Heart left ventricle (tissue), 13 donors: Measurements from ENCODE around the gene SLC4A2.

ENCODE experiments used
- CTCF ChIP-seq, 12 donors: fragments of 200-600 bp; sonication (generic) in 4 of 12; IDR thresholded peaks; one replicate each; pipeline versions ENCODE4 v1.5.0 to v1.8.0; 2018 to 2022; ENCODE audit warnings: antibody characterized with exemption in 12 of 12, mild to moderate bottlenecking in 5 of 12
- POLR2A ChIP-seq, 2 donors: fragments of 450-650 bp; IDR thresholded peaks; one replicate each; pipeline ENCODE4 v1.6.1; 2017; ENCODE audit warnings: antibody characterized with exemption in 2 of 2, mild to moderate bottlenecking in 2 of 2, moderate library complexity in 2 of 2
- donor health status: ischemic (EF 13 %, LVEDD 7.1; RV severe dilation, severe dysfunction).
- donor health status: DM: no; HTN: yes; CAD: no.
- donor health status: DM: no; HTN: no; CAD: no.
- donor health status: ischemic (EF 25% LVEDD 6.9; RV normal size, moderate dysfunction).
- donor health status: ischemic (EF 25% LVEDD 5.7; RV mildly dilated, moderate dysfunction).
- donor health status: ischemic (EF 35%, LVEDD 5.7; RV mildly dilated, moderate dysfunction).
- donor health status: nonischemic (EF 11% LVEDD 7.7; RV severe dilation, severe dysfunction).
- donor health status: DM: yes; HTN: yes; CAD: no.
- donor health status: PGD.
- donor health status: ischemic (EF 29% LVEDD 5.4; RV normal size, mild dysfunction).
- donor health status: nonischemic (EF 23%, LVEDD 6.1; RV moderate dilation, normal function).

- TF ChIP-seq CTCF (IDR thresholded peaks at IDR 0.05) (no peak), POLR2A (IDR thresholded peaks at IDR 0.05) (no peak)
These were observed 25.9 kb downstream of the SLC4A2 start for GRCh38 chr7:151085329-151085690.
